ENCODE data around the gene UAP1L1.
"Not testable (repeated sequence)": the region's sequence is repeated elsewhere in the genome, so short reads cannot be mapped to it uniquely, and the experiment has no call there.

DNA sequence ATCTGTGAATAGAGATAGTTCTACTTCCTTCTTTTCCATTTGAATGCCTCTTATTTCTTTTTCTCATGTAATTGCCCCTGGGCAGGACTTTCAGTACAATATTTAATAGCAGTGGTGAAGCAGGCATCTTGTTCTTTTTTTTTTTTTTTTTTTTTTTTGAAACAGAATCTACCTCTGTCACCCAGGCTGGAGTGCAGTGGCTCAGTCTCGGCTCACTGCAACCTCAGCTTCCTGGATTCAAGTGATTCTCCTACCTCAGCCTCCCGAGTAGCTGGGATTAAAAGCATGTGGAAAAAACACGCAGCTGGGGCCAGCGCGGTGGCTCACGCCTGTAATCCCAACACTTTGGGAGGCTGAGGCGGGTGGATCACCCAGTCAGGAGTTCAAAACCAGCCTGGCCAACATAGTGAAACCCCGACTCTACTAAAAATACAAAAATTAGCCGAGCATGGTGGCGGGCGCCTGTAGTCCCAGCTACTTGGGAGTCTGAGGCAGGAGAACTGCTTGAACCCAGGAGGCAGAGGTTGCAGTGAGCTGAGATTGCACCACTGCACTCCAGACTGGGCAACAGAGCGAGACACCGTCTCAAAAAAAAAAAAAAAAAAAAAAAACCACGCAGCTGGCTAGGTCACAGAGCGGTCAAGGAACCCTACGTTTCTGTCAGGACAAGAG lies 45.6 kb downstream of the UAP1L1 start:
- TF ChIP-seq, protein P1, sequence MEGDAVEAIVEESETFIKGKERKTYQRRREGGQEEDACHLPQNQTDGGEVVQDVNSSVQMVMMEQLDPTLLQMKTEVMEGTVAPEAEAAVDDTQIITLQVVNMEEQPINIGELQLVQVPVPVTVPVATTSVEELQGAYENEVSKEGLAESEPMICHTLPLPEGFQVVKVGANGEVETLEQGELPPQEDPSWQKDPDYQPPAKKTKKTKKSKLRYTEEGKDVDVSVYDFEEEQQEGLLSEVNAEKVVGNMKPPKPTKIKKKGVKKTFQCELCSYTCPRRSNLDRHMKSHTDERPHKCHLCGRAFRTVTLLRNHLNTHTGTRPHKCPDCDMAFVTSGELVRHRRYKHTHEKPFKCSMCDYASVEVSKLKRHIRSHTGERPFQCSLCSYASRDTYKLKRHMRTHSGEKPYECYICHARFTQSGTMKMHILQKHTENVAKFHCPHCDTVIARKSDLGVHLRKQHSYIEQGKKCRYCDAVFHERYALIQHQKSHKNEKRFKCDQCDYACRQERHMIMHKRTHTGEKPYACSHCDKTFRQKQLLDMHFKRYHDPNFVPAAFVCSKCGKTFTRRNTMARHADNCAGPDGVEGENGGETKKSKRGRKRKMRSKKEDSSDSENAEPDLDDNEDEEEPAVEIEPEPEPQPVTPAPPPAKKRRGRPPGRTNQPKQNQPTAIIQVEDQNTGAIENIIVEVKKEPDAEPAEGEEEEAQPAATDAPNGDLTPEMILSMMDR (IDR thresholded peaks at IDR 0.05) = not testable (repeated sequence)
- TF ChIP-seq EP300 (IDR thresholded peaks at IDR 0.05) = not testable (repeated sequence)

Measured in tibial nerve (tissue), 4 donors.